DMS53 (cell line): ENCODE results near the gene RBL1.

Experiments used
- DNase-seq: peaks from one replicate; lab custom pipeline; 2025; lab: John Stamatoyannopoulos, UW

RBL1 gene

GRCh38 chr20:36992802-36993334, 102.9 kb downstream of the RBL1 start:
- peak; percentile 15 for DNase-seq

- no peak for DNase-seq
These were observed 104.1 kb downstream of the RBL1 start for GRCh38 chr20:36991703-36992102.

- no peak for DNase-seq
These were observed 106.0 kb downstream of the RBL1 start for GRCh38 chr20:36989797-36990196.

GRCh38 chr20:36988494-36988966, 107.3 kb downstream of the RBL1 start:
- DNase-seq, result peak; percentile 52

GRCh38 chr20:36984257-36984638, 111.5 kb downstream of the RBL1 start:
- DNase-seq, result no peak

- no peak for DNase-seq
These were observed 120.5 kb downstream of the RBL1 start for GRCh38 chr20:36975099-36975818.

GRCh38 chr20:36974660-36975059, 121.1 kb downstream of the RBL1 start:
- DNase-seq, result no peak

- no peak for DNase-seq
These were observed 124.7 kb downstream of the RBL1 start for GRCh38 chr20:36971103-36971502.

- no peak for DNase-seq
These were observed 126.2 kb downstream of the RBL1 start for GRCh38 chr20:36969478-36970186.

- DNase-seq, result no peak
These were observed 126.7 kb downstream of the RBL1 start for GRCh38 chr20:36969051-36969450.

DNA sequence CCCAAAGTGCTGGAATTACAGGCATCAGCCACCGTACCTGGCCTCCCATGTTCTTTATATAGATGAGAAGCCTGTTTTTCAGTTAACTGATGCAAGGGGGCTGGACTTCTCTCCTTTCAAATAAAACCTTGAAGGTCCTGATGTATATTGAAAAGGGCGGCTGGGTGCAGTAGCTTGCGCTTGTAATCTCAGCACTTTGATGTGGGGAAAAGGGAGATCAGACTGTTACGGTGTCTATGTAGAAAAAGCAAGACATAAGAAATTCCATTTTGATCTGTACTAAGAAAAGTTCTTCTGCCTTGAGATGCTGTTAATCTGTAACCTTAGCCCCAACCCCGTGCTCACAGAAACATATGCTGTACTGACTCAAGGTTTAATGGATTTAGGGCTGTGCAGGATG, 128.2 kb downstream of the RBL1 start:
- no peak for DNase-seq

DNA sequence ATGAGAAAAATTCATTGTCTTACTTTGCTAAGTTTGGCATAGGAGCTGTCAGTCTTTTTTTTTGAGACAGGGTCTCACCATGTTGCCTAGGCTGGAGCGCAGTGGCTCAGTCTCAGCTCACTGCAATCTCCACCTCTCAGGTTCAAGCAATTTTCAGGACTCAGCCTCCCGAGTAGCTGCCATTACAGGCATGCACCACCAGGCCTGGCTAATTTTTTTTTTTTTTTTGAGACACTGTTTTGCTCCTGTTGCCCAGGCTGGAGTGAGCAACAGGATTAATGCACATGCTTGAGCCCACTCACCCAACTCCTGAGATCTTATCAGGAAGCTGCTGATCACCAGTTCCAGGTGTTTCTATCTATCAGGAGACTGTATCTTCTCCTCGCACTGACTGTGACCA, 128.8 kb downstream of the RBL1 start:
- peak; percentile 15 for DNase-seq

DNA sequence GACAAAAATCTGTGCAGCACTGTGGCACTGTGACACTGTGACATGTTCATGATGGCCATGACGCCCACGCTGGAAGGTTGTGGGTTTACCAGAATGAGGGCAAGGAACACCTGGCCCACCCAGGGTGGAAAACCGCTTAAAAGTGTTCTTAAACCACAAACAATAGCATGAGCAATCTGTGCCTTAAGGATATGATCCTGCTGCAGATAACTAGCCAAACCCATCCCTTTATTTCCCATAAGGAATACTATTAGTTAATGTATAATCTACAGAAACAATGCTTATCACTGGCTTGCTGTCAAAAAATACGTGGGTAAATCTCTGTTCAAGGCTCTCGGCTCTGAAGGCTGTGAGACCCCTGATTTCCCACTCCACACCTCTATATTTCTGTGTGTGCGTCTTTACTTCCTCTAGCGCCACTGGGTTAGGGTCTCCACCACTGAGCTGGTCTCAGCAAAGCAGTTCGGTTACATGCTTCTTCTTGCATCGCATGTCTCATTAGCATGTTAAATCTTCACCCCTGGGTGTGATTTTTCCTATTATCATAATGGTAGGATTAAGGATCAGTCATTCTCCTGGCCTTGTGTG, 133.3 kb downstream of the RBL1 start:
- DNase-seq, result peak; percentile 7

- DNase-seq, result no peak
These were observed 136.6 kb downstream of the RBL1 start for GRCh38 chr20:36959242-36959641.

- DNase-seq, result no peak
These were observed 137.7 kb downstream of the RBL1 start for GRCh38 chr20:36957875-36958667.

DNA sequence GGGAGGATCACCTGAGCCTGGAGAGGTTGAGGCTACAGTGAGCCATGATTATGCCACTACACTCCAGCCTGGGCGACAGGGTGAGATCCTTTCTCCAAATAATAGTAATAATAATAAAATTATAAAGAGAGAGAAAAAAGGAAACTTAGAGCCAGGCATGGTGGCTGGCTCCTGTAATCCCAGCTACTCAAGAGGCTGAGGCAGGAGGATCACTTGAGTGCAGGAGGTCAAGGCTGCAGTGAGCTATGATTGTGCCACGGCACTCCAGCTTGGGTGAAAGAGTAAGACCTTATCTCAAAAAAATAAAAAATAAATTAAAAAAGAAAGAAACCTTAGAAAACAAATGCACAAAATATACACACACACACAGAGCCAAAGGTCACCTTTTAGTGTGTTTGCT, 139.1 kb downstream of the RBL1 start:
- no peak for DNase-seq

- DNase-seq, result no peak
These were observed 139.8 kb downstream of the RBL1 start for GRCh38 chr20:36956016-36956415.

GRCh38 chr20:36951979-36952738, 143.6 kb downstream of the RBL1 start:
- peak; percentile 71 for DNase-seq

- peak; percentile 99 for DNase-seq
These were observed 144.4 kb downstream of the RBL1 start, which contains the start of gene SAMHD1 for GRCh38 chr20:36951198-36951978. SAMHD1 (minus strand) TSS chr20:36951708; CDS start chr20:36951643, 65 bp downstream.
